Neural cell (in vitro differentiated cells): Measurements from ENCODE around the gene RADIL. TPM values are rescaled to one million over a fixed set of nuclear protein-coding genes. Genes with fewer than 3 reads are reported as not detected.

Experiments used
- H2AFZ ChIP-seq: fragments of 200-600, 300-800 bp; sonication (generic), shearing (Covaris generic); 2 replicates; pipeline ENCODE4 v1.6.0; 2014; ENCODE audit warnings: low read depth, mild to moderate bottlenecking, antibody characterized with exemption, low read length, moderate library complexity
- H3F3A ChIP-seq: fragments of 200-600 bp; shearing (Covaris generic); 2 replicates; pipeline ENCODE4 v1.6.1; 2016; ENCODE audit warnings: mild to moderate bottlenecking, moderate library complexity, mixed read lengths, antibody characterized with exemption, low read length; ENCODE audit not compliant: insufficient read depth, poor library complexity, severe bottlenecking
- H3K27ac ChIP-seq: fragments of 200-600, 300-800 bp; sonication (generic), shearing (Covaris generic); 2 replicates; pipeline ENCODE4 v1.5.1; 2014; ENCODE audit warnings: mild to moderate bottlenecking, low read length, moderate library complexity
- H3K27me3 ChIP-seq: fragments of 300-800, 200-600 bp; sonication (generic), shearing (Covaris generic); 2 replicates; pipeline ENCODE4 v1.6.0; 2014; ENCODE audit warnings: mild to moderate bottlenecking, low read depth, low read length, moderate library complexity; ENCODE audit not compliant: insufficient read depth
- H3K36me3 ChIP-seq: fragments of 300-800, 200-600 bp; sonication (generic), shearing (Covaris generic); 2 replicates; pipeline ENCODE4 v1.5.1; 2014; ENCODE audit warnings: mild to moderate bottlenecking, antibody characterized with exemption, low read length, moderate library complexity; ENCODE audit not compliant: insufficient read depth
- H3K4me2 ChIP-seq: fragments of 300-800, 200-600 bp; sonication (generic), shearing (Covaris generic); 2 replicates; pipeline ENCODE4 v1.6.0; 2014; ENCODE audit warnings: mild to moderate bottlenecking, low read length
- H3K4me3 ChIP-seq: fragments of 300-800, 200-600 bp; sonication (generic), shearing (Covaris generic); 2 replicates; pipeline ENCODE4 v1.5.1; 2014; ENCODE audit warnings: mild to moderate bottlenecking, low read length, moderate library complexity
- H3K79me2 ChIP-seq: fragments of 200-600 bp; shearing (Covaris generic); replicated peaks from 2 replicates; pipeline ENCODE4 v1.6.0; 2014; ENCODE audit warnings: mild to moderate bottlenecking, low read length, moderate library complexity; ENCODE audit not compliant: insufficient read depth
- H3K9ac ChIP-seq: fragments of 300-800, 200-600 bp; sonication (generic), shearing (Covaris generic); 2 replicates; pipeline ENCODE4 v1.6.1; 2016; ENCODE audit warnings: mild to moderate bottlenecking, low read length, mixed read lengths
- H3K9me2 ChIP-seq: fragments of 200-600 bp; shearing (Covaris generic); 2 replicates; pipeline ENCODE4 v1.6.1; 2016; ENCODE audit warnings: mild to moderate bottlenecking, low read length, mixed read lengths; ENCODE audit not compliant: insufficient read depth
- H3K9me3 ChIP-seq: fragments of 200-600, 300-800 bp; sonication (generic), shearing (Covaris generic); 2 replicates; pipeline ENCODE4 v1.6.1; 2016; ENCODE audit warnings: mild to moderate bottlenecking, mixed run types, low read length, moderate library complexity, mixed read lengths
- H4K20me1 ChIP-seq: fragments of 200-600 bp; shearing (Covaris generic); 2 replicates; pipeline ENCODE4 v1.6.1; 2016; ENCODE audit warnings: mild to moderate bottlenecking, mixed run types; ENCODE audit not compliant: insufficient read depth
- EP300 ChIP-seq: fragments of 450-650 bp; conservative IDR thresholded peaks from 2 replicates; pipeline ENCODE4 v1.6.1; 2014; ENCODE audit warnings: antibody characterized with exemption, mild to moderate bottlenecking, moderate library complexity; ENCODE audit not compliant: poor library complexity, severe bottlenecking
- EZH2 ChIP-seq: fragments of 200-600, 300-800 bp; shearing (Covaris generic), sonication (generic); IDR thresholded peaks from 2 replicates; pipeline ENCODE4 v1.6.1; 2014; ENCODE audit warnings: antibody characterized with exemption, low read length, borderline replicate concordance, mild to moderate bottlenecking; ENCODE audit not compliant: insufficient read depth, poor library complexity, severe bottlenecking
- MXI1 ChIP-seq: fragments of 450-650 bp; conservative IDR thresholded peaks from 2 replicates; pipeline ENCODE4 v1.6.1; 2014; ENCODE audit warnings: antibody characterized with exemption, mild to moderate bottlenecking; ENCODE audit not compliant: poor library complexity, severe bottlenecking
- POLR2AphosphoS5 ChIP-seq: IDR thresholded peaks from 2 replicates; pipeline ENCODE4 v1.6.1; 2012
- RAD21 ChIP-seq: fragments of 450-650 bp; conservative IDR thresholded peaks from 2 replicates; pipeline ENCODE4 v1.6.1; 2014; ENCODE audit warnings: antibody characterized with exemption, mild to moderate bottlenecking, moderate library complexity
- SMC3 ChIP-seq: fragments of 450-650 bp; conservative IDR thresholded peaks from 2 replicates; pipeline ENCODE4 v1.6.1; 2014; ENCODE audit warnings: antibody characterized with exemption, mild to moderate bottlenecking, moderate library complexity; ENCODE audit not compliant: poor library complexity
- TAF1 ChIP-seq: IDR thresholded peaks from 2 replicates; pipeline ENCODE4 v1.6.1; 2012; ENCODE audit warnings: low read depth
- polyA plus RNA-seq: library from polyadenylated mRNA; depleted of rRNA; stranded (reverse); fragments of >200 nt; gene quantifications from 2 replicates; pipeline ENCODE4 v1.2.3, GENCODE V29; 2014
- TF ChIP-seq, protein P1 (sequence below): fragments of 450-650 bp; IDR thresholded peaks from 2 replicates; pipeline ENCODE4 v1.5.1; 2014; ENCODE audit warnings: antibody characterized with exemption, mild to moderate bottlenecking, moderate library complexity; ENCODE audit not compliant: poor library complexity, severe bottlenecking
- TF ChIP-seq, protein P2 (sequence below): IDR thresholded peaks from 2 replicates; pipeline ENCODE4 v1.6.1; 2012; ENCODE audit warnings: borderline replicate concordance

The RADIL gene
- polyA plus RNA-seq, 1 donor from 2014 or later, result 4.1 TPM

DNA sequence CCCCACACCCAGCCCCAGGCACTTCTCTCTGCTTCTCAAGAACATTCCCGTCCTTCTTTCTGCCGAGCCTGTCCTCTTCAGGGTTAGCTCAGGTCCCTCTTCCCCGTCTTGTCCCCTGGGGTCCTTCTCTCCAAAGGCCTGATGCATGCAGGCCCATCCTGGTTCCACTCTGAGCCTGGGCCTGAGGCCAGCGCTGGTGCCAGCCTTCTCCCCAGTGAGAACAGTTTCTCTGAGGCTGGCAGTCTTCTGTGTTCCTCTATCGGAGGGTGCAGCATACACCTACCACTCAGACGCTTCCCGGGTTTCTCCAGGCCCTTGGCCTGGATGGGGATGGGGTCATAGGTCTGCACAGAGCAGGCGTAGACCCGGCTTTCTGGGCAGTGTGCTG, 93.4 kb downstream of the RADIL start:
- H3K4me3 ChIP-seq, result no peak overlapping the region
- no peaks in the 10 kb centered on the region for H3F3A ChIP-seq
- no peak overlapping the region for H2AFZ ChIP-seq
- H3K9me3 ChIP-seq, result no peaks in the 10 kb centered on the region
- no peaks in the 10 kb centered on the region for H3K36me3 ChIP-seq
- H4K20me1 ChIP-seq, result no peaks in the 10 kb centered on the region
- TF ChIP-seq MXI1, result no peak
- TF ChIP-seq EP300, result no peak
- H3K27ac ChIP-seq, result no peak overlapping the region
- H3K9ac ChIP-seq, result no peak overlapping the region
- H3K27me3 ChIP-seq, result no peaks in the 10 kb centered on the region
- H3K4me2 ChIP-seq, result no peak overlapping the region
- H3K9me2 ChIP-seq, result no peaks in the 10 kb centered on the region
- no peaks in the 10 kb centered on the region for H3K79me2 ChIP-seq

DNA sequence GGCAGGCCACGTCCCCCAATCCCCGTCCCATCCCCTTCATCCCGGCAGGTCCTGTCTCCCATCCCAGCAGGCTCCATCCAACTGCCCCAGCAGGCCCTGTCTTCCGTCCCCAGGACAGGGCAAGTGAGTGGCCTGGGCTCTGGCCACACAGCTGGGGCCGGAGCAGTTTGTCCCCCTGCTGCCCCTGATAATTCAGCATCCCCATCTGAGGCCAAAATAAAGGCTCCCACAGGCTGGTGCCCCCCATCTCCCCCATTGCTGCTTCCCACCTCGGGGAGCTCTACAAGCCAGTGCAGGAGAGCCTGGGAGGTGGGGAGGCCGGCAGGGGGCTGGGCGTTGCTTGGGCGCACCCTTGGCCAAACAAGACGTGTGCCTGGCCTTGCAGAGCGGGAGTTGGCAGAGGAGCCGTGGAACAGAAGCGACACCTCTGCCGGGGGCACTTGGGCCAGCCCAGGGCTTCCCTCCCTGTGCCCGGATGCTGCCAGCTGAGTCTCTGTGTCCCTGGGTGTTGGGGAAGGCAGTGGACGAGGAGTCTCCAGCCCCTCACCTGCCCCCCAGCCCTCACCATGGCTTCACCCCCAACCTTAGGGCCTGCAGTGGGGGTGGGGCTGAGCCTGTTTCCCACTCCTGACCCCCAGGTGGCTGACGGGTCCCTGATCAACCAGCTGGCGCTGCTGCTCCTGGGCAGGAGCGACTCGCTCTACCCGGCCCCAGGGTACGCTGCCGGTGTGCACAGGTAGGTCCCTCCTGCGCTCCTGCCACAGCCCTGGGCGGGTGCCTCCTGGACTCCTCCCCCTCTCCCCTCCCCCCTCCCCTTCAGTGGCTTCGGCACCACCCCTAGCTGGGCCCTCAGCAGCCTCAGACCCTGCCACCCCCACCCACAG, 94.1 kb downstream of the RADIL start:
- H3K9ac ChIP-seq, result no peak overlapping the region
- no peaks in the 10 kb centered on the region for H3K36me3 ChIP-seq
- no peaks in the 10 kb centered on the region for H3K27me3 ChIP-seq
- no peaks in the 10 kb centered on the region for H3F3A ChIP-seq
- no peaks in the 10 kb centered on the region for H3K9me2 ChIP-seq
- H3K9me3 ChIP-seq, result no peaks in the 10 kb centered on the region
- no peak overlapping the region for H2AFZ ChIP-seq
- no peak overlapping the region for H3K4me3 ChIP-seq
- no peak overlapping the region for H3K4me2 ChIP-seq
- no peak overlapping the region for H3K27ac ChIP-seq
- TF ChIP-seq RAD21 (no peak), EZH2 (no peak), POLR2AphosphoS5 (no peak), SMC3 (no peak), MXI1 (no peak), EP300 (no peak), TAF1 (no peak)
- TF ChIP-seq, protein P1, sequence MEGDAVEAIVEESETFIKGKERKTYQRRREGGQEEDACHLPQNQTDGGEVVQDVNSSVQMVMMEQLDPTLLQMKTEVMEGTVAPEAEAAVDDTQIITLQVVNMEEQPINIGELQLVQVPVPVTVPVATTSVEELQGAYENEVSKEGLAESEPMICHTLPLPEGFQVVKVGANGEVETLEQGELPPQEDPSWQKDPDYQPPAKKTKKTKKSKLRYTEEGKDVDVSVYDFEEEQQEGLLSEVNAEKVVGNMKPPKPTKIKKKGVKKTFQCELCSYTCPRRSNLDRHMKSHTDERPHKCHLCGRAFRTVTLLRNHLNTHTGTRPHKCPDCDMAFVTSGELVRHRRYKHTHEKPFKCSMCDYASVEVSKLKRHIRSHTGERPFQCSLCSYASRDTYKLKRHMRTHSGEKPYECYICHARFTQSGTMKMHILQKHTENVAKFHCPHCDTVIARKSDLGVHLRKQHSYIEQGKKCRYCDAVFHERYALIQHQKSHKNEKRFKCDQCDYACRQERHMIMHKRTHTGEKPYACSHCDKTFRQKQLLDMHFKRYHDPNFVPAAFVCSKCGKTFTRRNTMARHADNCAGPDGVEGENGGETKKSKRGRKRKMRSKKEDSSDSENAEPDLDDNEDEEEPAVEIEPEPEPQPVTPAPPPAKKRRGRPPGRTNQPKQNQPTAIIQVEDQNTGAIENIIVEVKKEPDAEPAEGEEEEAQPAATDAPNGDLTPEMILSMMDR, result no peak
- TF ChIP-seq, protein P2, sequence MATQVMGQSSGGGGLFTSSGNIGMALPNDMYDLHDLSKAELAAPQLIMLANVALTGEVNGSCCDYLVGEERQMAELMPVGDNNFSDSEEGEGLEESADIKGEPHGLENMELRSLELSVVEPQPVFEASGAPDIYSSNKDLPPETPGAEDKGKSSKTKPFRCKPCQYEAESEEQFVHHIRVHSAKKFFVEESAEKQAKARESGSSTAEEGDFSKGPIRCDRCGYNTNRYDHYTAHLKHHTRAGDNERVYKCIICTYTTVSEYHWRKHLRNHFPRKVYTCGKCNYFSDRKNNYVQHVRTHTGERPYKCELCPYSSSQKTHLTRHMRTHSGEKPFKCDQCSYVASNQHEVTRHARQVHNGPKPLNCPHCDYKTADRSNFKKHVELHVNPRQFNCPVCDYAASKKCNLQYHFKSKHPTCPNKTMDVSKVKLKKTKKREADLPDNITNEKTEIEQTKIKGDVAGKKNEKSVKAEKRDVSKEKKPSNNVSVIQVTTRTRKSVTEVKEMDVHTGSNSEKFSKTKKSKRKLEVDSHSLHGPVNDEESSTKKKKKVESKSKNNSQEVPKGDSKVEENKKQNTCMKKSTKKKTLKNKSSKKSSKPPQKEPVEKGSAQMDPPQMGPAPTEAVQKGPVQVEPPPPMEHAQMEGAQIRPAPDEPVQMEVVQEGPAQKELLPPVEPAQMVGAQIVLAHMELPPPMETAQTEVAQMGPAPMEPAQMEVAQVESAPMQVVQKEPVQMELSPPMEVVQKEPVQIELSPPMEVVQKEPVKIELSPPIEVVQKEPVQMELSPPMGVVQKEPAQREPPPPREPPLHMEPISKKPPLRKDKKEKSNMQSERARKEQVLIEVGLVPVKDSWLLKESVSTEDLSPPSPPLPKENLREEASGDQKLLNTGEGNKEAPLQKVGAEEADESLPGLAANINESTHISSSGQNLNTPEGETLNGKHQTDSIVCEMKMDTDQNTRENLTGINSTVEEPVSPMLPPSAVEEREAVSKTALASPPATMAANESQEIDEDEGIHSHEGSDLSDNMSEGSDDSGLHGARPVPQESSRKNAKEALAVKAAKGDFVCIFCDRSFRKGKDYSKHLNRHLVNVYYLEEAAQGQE, result no peak
- no peaks in the 10 kb centered on the region for H3K79me2 ChIP-seq
- no peaks in the 10 kb centered on the region for H4K20me1 ChIP-seq
